ENCODE measurements around the gene ZCRB1. TPM values are rescaled to one million over a fixed set of nuclear protein-coding genes. Genes with fewer than 3 reads are reported as not detected.

Gene ZCRB1
- total and polyA plus RNA-seq, 2 experiments from 2014 or later = 18.1 to 256 TPM

GRCh38 chr12:42322567-42322966 is 3.3 kb downstream of the ZCRB1 start:
- H3K36me3 ChIP-seq (ENCODE audit: insufficient read depth) = no peaks in the 10 kb centered on the region
- no peaks in the 10 kb centered on the region for H3K27me3 ChIP-seq (ENCODE audit: insufficient read depth)
- no peak for DNase-seq (ENCODE audit: low spot score)
- Mint-ChIP-seq H3K4me1 (peaks cover 8% of the 10 kb centered on the region), H3K9me3 (no peaks in the 10 kb centered on the region), H3K27me3 (ENCODE audit: insufficient read depth, low read depth, poor library complexity) (peaks cover 9% of the 10 kb centered on the region), H3K27ac (no peak overlapping the region), H3K4me3 (no peak overlapping the region), H3K36me3 (ENCODE audit: low read depth) (peaks cover 3% of the 10 kb centered on the region; the same call in 2 of the 3 replicates)
- no peaks in the 10 kb centered on the region; the same call in 1 of the 2 replicates for H3F3A ChIP-seq (replicated peaks; ENCODE audit: low read depth)
- H3K27ac ChIP-seq (ENCODE audit: low read depth) = no peak overlapping the region
- no peaks in the 10 kb centered on the region for H3K9me2 ChIP-seq (ENCODE audit: insufficient read depth)
- no peak for ATAC-seq
- H3K4me2 ChIP-seq = no peak overlapping the region
- H3K4me1 ChIP-seq (ENCODE audit: insufficient read depth) = peaks cover 13% of the 10 kb centered on the region; the same call in 1 of the 2 replicates
- H3K79me2 ChIP-seq (replicated peaks; ENCODE audit: insufficient read depth) = peaks cover 23% of the 10 kb centered on the region
- peaks cover 5% of the 10 kb centered on the region; the same call in 1 of the 2 replicates for H4K20me1 ChIP-seq (replicated peaks; ENCODE audit: insufficient read depth)
- no peak overlapping the region for H2AFZ ChIP-seq
- no peak overlapping the region for H3K4me3 ChIP-seq
- TF ChIP-seq EZH2phosphoT487 (IDR thresholded peaks at IDR 0.05; ENCODE audit: unreplicated experiment) (no peak), JUNB (IDR thresholded peaks at IDR 0.05; ENCODE audit: unreplicated experiment) (no peak), POLR2AphosphoS5 (IDR thresholded peaks at IDR 0.05; ENCODE audit: low read depth) (no peak), ZNF114 (CRISPR knock-in tag; IDR thresholded peaks at IDR 0.05) (no peak), EZH2 (IDR thresholded peaks at IDR 0.05; ENCODE audit: low read depth, unreplicated experiment) (no peak), ZNF331 (CRISPR knock-in tag; IDR thresholded peaks at IDR 0.05; ENCODE audit: low read depth) (no peak), NANOG (IDR thresholded peaks at IDR 0.05; ENCODE audit: borderline replicate concordance) (no peak), STAT1 (IDR thresholded peaks at IDR 0.05; ENCODE audit: unreplicated experiment) (no peak), CREB1 (CRISPR knock-in tag; IDR thresholded peaks at IDR 0.05; ENCODE audit: low read depth) (no peak)
- TF ChIP-seq, protein P1, sequence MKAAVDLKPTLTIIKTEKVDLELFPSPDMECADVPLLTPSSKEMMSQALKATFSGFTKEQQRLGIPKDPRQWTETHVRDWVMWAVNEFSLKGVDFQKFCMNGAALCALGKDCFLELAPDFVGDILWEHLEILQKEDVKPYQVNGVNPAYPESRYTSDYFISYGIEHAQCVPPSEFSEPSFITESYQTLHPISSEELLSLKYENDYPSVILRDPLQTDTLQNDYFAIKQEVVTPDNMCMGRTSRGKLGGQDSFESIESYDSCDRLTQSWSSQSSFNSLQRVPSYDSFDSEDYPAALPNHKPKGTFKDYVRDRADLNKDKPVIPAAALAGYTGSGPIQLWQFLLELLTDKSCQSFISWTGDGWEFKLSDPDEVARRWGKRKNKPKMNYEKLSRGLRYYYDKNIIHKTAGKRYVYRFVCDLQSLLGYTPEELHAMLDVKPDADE (IDR thresholded peaks at IDR 0.05) = no peak
- TF ChIP-seq, protein P2, sequence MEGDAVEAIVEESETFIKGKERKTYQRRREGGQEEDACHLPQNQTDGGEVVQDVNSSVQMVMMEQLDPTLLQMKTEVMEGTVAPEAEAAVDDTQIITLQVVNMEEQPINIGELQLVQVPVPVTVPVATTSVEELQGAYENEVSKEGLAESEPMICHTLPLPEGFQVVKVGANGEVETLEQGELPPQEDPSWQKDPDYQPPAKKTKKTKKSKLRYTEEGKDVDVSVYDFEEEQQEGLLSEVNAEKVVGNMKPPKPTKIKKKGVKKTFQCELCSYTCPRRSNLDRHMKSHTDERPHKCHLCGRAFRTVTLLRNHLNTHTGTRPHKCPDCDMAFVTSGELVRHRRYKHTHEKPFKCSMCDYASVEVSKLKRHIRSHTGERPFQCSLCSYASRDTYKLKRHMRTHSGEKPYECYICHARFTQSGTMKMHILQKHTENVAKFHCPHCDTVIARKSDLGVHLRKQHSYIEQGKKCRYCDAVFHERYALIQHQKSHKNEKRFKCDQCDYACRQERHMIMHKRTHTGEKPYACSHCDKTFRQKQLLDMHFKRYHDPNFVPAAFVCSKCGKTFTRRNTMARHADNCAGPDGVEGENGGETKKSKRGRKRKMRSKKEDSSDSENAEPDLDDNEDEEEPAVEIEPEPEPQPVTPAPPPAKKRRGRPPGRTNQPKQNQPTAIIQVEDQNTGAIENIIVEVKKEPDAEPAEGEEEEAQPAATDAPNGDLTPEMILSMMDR (conservative IDR thresholded peaks at IDR 0.05; ENCODE audit: low read depth in 2 of 2) = no peak
- TF ChIP-seq, protein P3, sequence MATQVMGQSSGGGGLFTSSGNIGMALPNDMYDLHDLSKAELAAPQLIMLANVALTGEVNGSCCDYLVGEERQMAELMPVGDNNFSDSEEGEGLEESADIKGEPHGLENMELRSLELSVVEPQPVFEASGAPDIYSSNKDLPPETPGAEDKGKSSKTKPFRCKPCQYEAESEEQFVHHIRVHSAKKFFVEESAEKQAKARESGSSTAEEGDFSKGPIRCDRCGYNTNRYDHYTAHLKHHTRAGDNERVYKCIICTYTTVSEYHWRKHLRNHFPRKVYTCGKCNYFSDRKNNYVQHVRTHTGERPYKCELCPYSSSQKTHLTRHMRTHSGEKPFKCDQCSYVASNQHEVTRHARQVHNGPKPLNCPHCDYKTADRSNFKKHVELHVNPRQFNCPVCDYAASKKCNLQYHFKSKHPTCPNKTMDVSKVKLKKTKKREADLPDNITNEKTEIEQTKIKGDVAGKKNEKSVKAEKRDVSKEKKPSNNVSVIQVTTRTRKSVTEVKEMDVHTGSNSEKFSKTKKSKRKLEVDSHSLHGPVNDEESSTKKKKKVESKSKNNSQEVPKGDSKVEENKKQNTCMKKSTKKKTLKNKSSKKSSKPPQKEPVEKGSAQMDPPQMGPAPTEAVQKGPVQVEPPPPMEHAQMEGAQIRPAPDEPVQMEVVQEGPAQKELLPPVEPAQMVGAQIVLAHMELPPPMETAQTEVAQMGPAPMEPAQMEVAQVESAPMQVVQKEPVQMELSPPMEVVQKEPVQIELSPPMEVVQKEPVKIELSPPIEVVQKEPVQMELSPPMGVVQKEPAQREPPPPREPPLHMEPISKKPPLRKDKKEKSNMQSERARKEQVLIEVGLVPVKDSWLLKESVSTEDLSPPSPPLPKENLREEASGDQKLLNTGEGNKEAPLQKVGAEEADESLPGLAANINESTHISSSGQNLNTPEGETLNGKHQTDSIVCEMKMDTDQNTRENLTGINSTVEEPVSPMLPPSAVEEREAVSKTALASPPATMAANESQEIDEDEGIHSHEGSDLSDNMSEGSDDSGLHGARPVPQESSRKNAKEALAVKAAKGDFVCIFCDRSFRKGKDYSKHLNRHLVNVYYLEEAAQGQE (IDR thresholded peaks at IDR 0.05; ENCODE audit: unreplicated experiment) = no peak
- TF ChIP-seq, protein P4, sequence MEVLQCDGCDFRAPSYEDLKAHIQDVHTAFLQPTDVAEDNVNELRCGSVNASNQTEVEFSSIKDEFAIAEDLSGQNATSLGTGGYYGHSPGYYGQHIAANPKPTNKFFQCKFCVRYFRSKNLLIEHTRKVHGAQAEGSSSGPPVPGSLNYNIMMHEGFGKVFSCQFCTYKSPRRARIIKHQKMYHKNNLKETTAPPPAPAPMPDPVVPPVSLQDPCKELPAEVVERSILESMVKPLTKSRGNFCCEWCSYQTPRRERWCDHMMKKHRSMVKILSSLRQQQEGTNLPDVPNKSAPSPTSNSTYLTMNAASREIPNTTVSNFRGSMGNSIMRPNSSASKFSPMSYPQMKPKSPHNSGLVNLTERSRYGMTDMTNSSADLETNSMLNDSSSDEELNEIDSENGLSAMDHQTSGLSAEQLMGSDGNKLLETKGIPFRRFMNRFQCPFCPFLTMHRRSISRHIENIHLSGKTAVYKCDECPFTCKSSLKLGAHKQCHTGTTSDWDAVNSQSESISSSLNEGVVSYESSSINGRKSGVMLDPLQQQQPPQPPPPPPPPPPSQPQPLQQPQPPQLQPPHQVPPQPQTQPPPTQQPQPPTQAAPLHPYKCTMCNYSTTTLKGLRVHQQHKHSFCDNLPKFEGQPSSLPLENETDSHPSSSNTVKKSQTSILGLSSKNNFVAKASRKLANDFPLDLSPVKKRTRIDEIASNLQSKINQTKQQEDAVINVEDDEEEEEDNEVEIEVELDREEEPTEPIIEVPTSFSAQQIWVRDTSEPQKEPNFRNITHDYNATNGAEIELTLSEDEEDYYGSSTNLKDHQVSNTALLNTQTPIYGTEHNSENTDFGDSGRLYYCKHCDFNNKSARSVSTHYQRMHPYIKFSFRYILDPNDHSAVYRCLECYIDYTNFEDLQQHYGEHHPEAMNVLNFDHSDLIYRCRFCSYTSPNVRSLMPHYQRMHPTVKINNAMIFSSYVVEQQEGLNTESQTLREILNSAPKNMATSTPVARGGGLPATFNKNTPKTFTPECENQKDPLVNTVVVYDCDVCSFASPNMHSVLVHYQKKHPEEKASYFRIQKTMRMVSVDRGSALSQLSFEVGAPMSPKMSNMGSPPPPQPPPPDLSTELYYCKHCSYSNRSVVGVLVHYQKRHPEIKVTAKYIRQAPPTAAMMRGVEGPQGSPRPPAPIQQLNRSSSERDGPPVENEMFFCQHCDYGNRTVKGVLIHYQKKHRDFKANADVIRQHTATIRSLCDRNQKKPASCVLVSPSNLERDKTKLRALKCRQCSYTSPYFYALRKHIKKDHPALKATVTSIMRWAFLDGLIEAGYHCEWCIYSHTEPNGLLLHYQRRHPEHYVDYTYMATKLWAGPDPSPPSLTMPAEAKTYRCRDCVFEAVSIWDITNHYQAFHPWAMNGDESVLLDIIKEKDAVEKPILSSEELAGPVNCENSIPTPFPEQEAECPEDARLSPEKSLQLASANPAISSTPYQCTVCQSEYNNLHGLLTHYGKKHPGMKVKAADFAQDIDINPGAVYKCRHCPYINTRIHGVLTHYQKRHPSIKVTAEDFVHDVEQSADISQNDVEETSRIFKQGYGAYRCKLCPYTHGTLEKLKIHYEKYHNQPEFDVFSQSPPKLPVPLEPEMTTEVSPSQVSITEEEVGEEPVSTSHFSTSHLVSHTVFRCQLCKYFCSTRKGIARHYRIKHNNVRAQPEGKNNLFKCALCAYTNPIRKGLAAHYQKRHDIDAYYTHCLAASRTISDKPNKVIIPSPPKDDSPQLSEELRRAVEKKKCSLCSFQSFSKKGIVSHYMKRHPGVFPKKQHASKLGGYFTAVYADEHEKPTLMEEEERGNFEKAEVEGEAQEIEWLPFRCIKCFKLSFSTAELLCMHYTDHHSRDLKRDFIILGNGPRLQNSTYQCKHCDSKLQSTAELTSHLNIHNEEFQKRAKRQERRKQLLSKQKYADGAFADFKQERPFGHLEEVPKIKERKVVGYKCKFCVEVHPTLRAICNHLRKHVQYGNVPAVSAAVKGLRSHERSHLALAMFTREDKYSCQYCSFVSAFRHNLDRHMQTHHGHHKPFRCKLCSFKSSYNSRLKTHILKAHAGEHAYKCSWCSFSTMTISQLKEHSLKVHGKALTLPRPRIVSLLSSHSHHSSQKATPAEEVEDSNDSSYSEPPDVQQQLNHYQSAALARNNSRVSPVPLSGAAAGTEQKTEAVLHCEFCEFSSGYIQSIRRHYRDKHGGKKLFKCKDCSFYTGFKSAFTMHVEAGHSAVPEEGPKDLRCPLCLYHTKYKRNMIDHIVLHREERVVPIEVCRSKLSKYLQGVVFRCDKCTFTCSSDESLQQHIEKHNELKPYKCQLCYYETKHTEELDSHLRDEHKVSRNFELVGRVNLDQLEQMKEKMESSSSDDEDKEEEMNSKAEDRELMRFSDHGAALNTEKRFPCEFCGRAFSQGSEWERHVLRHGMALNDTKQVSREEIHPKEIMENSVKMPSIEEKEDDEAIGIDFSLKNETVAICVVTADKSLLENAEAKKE (CRISPR knock-in tag; IDR thresholded peaks at IDR 0.05) = no peak
